BE2C (cell line): Measurements from ENCODE around the gene PCSK6.
"Not testable (repeated sequence)": the region's sequence is repeated elsewhere in the genome, so short reads cannot be mapped to it uniquely, and the experiment has no call there.

Source experiments
- DNase-seq: peaks from one replicate; pipeline ENCODE4 v3.0.0-alpha.2; 2020
- H3K27me3 ChIP-seq: fragments of 250-450 bp; sonication (Bioruptor Pico); 2 replicates; pipeline ENCODE4 v1.5.1; 2020; ENCODE audit warnings: mild to moderate bottlenecking
- H3K36me3 ChIP-seq: fragments of 250-450 bp; sonication (Bioruptor Pico); 2 replicates; pipeline ENCODE4 v1.5.1; 2020; ENCODE audit warnings: mild to moderate bottlenecking
- H3K4me1 ChIP-seq: fragments of 250-450 bp; sonication (Bioruptor Pico); 2 replicates; pipeline ENCODE4 v1.5.1; 2020
- H3K4me3 ChIP-seq: 2 replicates; pipeline ENCODE4 v1.5.1; 2011; ENCODE audit warnings: low read depth, low read length
- H3K9me3 ChIP-seq: fragments of 250-450 bp; sonication (Bioruptor Pico); 2 replicates; pipeline ENCODE4 v1.5.1; 2020
- TF ChIP-seq, protein P1 (sequence below): IDR thresholded peaks from 2 replicates; pipeline ENCODE4 v1.5.1; 2012; ENCODE audit warnings: mild to moderate bottlenecking, low read depth, low read length

Gene PCSK6

DNA sequence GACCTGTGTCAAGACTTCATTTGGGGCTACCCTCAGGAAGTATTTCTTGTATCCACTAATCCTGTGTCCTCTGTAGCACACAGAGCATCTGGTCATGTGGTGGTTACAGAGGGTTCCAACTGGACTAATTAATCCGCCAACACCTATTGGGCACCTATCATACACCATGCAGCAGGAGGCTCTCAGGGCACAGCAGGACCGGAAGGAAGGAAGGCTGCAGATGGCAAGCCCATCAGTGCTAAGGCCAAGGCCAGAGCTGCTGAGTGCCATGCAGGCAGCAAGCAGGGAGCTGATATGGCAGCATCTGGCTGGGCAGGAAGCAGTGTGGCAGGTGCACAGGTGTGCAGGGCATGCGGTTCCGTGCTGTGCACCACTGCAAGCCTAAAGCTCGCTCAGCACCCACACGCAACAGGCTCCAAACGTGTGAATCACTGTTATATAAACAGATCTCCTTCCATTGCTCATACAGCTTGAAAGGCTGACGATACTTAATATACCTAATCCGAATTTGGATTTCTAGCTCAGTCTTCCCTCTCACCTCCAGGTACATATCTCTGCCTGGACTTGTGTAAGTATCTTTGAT, 130.1 kb downstream of the PCSK6 start:
- Histone ChIP-seq H3K4me3 (no peak overlapping the region), H3K36me3 (no peaks in the 10 kb centered on the region), H3K27me3 (no peaks in the 10 kb centered on the region), H3K9me3 (no peaks in the 10 kb centered on the region), H3K4me1 (no peaks in the 10 kb centered on the region)
- TF ChIP-seq, protein P1, sequence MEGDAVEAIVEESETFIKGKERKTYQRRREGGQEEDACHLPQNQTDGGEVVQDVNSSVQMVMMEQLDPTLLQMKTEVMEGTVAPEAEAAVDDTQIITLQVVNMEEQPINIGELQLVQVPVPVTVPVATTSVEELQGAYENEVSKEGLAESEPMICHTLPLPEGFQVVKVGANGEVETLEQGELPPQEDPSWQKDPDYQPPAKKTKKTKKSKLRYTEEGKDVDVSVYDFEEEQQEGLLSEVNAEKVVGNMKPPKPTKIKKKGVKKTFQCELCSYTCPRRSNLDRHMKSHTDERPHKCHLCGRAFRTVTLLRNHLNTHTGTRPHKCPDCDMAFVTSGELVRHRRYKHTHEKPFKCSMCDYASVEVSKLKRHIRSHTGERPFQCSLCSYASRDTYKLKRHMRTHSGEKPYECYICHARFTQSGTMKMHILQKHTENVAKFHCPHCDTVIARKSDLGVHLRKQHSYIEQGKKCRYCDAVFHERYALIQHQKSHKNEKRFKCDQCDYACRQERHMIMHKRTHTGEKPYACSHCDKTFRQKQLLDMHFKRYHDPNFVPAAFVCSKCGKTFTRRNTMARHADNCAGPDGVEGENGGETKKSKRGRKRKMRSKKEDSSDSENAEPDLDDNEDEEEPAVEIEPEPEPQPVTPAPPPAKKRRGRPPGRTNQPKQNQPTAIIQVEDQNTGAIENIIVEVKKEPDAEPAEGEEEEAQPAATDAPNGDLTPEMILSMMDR: no peak
- DNase-seq: no peak

DNA sequence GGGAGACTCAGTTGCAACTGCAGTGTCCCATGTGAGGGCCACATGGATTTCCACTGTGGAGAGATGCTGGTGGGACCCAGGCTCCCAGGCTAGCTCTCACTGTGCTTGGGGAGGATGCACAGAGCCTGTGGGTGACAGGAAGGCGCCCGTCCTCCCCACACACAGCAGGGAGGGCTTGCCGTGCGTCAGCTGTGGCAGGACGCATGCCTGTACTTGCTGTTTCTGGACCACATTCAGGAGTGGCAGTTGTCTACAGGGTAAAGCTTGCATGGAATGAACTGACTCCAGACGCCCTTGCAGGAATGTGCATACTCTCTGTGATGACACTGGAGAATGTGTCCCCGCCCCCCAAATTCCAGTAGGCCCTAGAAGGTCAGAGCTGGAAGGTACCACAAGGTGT, 130.6 kb downstream of the PCSK6 start:
- Histone ChIP-seq H3K9me3 (no peaks in the 10 kb centered on the region), H3K36me3 (no peaks in the 10 kb centered on the region), H3K4me3 (no peak overlapping the region), H3K27me3 (no peaks in the 10 kb centered on the region), H3K4me1 (no peaks in the 10 kb centered on the region)
- TF ChIP-seq, protein P1: no peak
- no peak for DNase-seq

DNA sequence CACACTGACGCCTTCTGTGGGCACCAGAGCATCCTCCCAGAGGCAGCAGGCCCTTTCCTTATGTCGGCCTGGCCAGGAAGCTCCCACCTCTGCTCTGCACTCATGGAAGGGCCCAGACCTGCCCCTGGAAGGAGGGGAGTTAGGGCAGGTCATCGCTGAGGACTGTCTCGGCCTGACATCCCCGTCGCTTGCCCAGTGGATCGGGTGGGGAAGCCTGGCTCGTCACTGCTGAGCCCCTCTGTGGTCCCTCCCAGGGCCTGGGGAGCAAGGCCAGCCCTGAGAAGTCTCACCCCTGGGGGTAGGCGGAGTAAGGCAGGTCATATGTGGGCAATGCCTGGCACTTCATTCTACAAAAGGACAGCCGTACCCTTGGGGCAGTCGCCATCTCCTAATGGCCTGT, 131.6 kb downstream of the PCSK6 start:
- no peak for DNase-seq
- no peaks in the 10 kb centered on the region for H3K36me3 ChIP-seq
- no peak overlapping the region for H3K4me3 ChIP-seq
- TF ChIP-seq, protein P1: no peak
- H3K4me1 ChIP-seq: no peaks in the 10 kb centered on the region
- no peaks in the 10 kb centered on the region for H3K9me3 ChIP-seq
- no peaks in the 10 kb centered on the region for H3K27me3 ChIP-seq

DNA sequence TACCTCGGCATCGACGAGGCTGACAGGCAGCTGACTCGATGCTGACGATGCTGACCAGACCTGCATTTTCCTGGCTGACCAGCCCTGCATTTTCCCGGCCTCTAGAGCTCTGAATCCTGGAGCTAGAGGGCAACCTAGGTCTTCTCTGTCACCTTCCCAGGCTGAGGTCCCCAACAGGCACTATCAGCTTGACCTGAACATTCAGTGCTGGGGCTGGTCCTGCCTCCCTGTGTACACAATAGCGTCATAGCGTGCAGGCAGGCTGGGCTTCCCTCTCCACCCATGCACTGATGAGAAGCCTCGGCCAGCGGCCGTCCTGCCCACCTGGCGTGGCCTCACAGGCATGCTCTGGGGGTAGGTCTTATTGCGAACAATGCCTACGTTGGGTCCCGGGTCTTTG, 132.2 kb downstream of the PCSK6 start:
- no peak overlapping the region for H3K4me3 ChIP-seq
- TF ChIP-seq, protein P1: no peak
- no peaks in the 10 kb centered on the region for H3K27me3 ChIP-seq
- H3K36me3 ChIP-seq: no peaks in the 10 kb centered on the region
- H3K9me3 ChIP-seq: no peaks in the 10 kb centered on the region
- no peaks in the 10 kb centered on the region for H3K4me1 ChIP-seq
- DNase-seq: no peak

DNA sequence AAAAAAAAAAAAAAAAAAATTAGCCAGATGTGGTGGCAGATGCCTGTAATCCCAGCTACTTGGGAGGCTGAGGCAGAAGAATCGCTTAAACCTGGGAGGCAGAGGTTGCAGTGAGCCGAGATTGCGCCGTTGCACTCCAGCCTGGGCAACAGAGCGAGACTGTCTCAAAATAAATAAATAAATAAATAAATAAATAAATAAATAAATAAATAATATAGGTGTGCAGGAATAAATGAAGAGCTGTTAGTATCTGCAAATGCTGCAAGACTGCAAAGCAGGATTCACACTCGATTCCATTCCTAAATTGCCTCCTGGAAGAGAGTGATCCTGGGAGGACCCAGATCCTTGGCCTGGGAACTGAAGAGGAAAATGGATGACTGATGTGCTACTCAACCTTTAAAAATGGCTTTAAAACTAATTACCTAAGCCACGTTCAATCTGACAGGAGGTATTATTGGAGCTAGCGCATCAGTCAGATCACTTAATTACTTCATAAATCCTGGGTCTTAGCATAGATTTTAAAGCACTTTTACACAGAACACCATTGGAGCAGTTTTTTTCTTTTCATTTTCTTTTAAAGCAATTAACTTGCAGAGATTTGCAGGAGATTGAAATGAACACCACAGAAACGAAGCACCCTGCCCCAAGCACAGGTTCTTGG, 132.9 kb downstream of the PCSK6 start:
- not testable (repeated sequence) for H3K4me1 ChIP-seq, H3K36me3 ChIP-seq, DNase-seq, H3K27me3 ChIP-seq, H3K4me3 ChIP-seq, H3K9me3 ChIP-seq

DNA sequence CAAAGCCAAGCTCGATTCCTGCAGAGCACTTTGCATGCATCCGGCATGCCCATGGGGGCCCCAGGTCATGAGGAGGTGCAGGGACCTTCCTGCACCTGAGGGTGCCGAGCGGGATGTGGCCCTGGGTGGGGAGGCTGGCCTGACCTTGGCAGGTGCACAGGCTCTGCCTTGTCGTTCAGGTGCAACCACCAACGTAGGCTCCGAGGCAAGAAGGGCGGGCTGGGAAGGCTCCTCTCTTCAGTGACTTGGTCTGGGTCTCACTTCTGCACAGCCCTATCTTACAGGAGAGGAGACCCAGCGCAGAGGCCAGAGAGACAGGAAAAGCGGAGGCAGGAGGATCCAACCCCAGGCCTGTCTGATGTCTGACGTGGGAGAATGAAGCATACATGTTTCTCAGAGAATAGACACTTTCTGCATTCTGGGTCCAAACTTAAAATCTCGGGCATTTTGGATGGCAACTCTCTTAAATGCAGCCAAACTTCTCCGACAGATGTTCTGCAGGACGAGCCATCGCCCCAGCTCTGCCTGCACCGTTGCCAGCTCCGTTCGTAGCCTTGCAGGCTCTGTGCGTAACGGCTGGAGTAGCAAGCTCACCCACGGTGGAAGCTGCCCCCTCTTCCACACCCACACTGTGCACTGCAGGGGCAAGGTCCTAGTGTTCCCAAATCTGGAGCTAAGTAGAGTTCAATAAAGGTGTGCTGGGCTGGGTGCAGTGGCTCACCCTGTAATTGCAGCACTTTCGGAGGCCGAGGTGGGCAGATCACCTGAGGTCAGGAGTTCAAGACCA, 133.6 kb downstream of the PCSK6 start:
- H3K9me3 ChIP-seq: no peaks in the 10 kb centered on the region
- H3K4me3 ChIP-seq: no peak overlapping the region
- H3K36me3 ChIP-seq: no peaks in the 10 kb centered on the region
- H3K27me3 ChIP-seq: no peaks in the 10 kb centered on the region
- TF ChIP-seq, protein P1: no peak
- DNase-seq: no peak
- no peaks in the 10 kb centered on the region for H3K4me1 ChIP-seq
